HepG2 (cell line): ENCODE results near the gene IL16. TPM values are rescaled to one million over a fixed set of nuclear protein-coding genes. Genes with fewer than 3 reads are reported as not detected.

ENCODE experiments used
- ARID4A ChIP-seq: sonication (generic); formaldehyde crosslinking; IDR thresholded peaks from 2 replicates; pipeline ENCODE4 v1.5.0; 2020; ENCODE audit warnings: mild to moderate bottlenecking, missing genetic modification reagents, borderline replicate concordance
- ATAD3A ChIP-seq: sonication (generic); formaldehyde crosslinking; IDR thresholded peaks from 2 replicates; pipeline ENCODE4 v1.4.0; 2020; ENCODE audit warnings: missing genetic modification reagents
- EED ChIP-seq: sonication (generic); formaldehyde crosslinking; IDR thresholded peaks from 2 replicates; pipeline ENCODE4 v1.5.0; 2020; ENCODE audit warnings: mild to moderate bottlenecking, missing genetic modification reagents
- FOSL2 ChIP-seq: sonication (generic); formaldehyde crosslinking; IDR thresholded peaks from 2 replicates; pipeline ENCODE4 v1.4.0; 2020; ENCODE audit warnings: missing genetic modification reagents
- FOXP1 ChIP-seq, 2 experiments: fragments of 450-650 bp in 1 of 2; IDR thresholded peaks; 2 replicates each; pipeline ENCODE4 v1.6.1; 2017 to 2018; ENCODE audit warnings: antibody characterized with exemption in 1 of 2
- MTERF4 ChIP-seq: sonication (generic); formaldehyde crosslinking; IDR thresholded peaks from 2 replicates; pipeline ENCODE4 v1.8.0; 2023; ENCODE audit warnings: mild to moderate bottlenecking, missing genetic modification reagents
- MZF1 ChIP-seq: sonication (generic); formaldehyde crosslinking; IDR thresholded peaks from 2 replicates; pipeline ENCODE4 v1.8.1; 2023; ENCODE audit warnings: mild to moderate bottlenecking, missing genetic modification reagents, borderline replicate concordance
- NBN ChIP-seq: fragments of 450-650 bp; conservative IDR thresholded peaks from 2 replicates; pipeline ENCODE4 v1.6.1; 2017
- NPAS2 ChIP-seq: sonication (generic); formaldehyde crosslinking; IDR thresholded peaks from 2 replicates; pipeline ENCODE4 v1.8.0; 2022; ENCODE audit warnings: mild to moderate bottlenecking, missing genetic modification reagents, borderline replicate concordance
- NR2C2 ChIP-seq: sonication (generic); formaldehyde crosslinking; IDR thresholded peaks from 2 replicates; pipeline ENCODE4 v1.4.0; 2020; ENCODE audit warnings: missing genetic modification reagents, mild to moderate bottlenecking, moderate library complexity, borderline replicate concordance
- PHB2 ChIP-seq: fragments of 450-650 bp; IDR thresholded peaks from 2 replicates; pipeline ENCODE4 v1.6.1; 2018; ENCODE audit not compliant: partially characterized antibody
- PITX1 ChIP-seq: sonication (generic); formaldehyde crosslinking; IDR thresholded peaks from 2 replicates; pipeline ENCODE4 v1.5.1; 2020; ENCODE audit warnings: mild to moderate bottlenecking, missing genetic modification reagents
- ZBTB49 ChIP-seq: sonication (generic); formaldehyde crosslinking; IDR thresholded peaks from 2 replicates; pipeline ENCODE4 v1.4.0; 2020; ENCODE audit warnings: missing genetic modification reagents, borderline replicate concordance
- ZFP36L2 ChIP-seq: sonication (generic); formaldehyde crosslinking; IDR thresholded peaks from 2 replicates; pipeline ENCODE4 v1.4.0; 2020; ENCODE audit warnings: missing genetic modification reagents
- ZNF441 ChIP-seq: sonication (generic); formaldehyde crosslinking; IDR thresholded peaks from 2 replicates; pipeline ENCODE4 v1.7.0; 2021; ENCODE audit warnings: missing genetic modification reagents, borderline replicate concordance
- ZNF562 ChIP-seq: sonication (generic); formaldehyde crosslinking; IDR thresholded peaks from 2 replicates; pipeline ENCODE4 v1.8.0; 2022; ENCODE audit warnings: missing genetic modification reagents, borderline replicate concordance
- ZNF713 ChIP-seq: sonication (generic); formaldehyde crosslinking; IDR thresholded peaks from 2 replicates; pipeline ENCODE4 v1.4.0; 2020; ENCODE audit warnings: mild to moderate bottlenecking, missing genetic modification reagents
- ZNF800 ChIP-seq: sonication (generic); formaldehyde crosslinking; IDR thresholded peaks from 2 replicates; pipeline ENCODE4 v1.4.0; 2020; ENCODE audit warnings: missing genetic modification reagents
- ZSCAN12 ChIP-seq: sonication (generic); formaldehyde crosslinking; IDR thresholded peaks from 2 replicates; pipeline ENCODE4 v1.9.0; 2021; ENCODE audit warnings: mild to moderate bottlenecking, missing genetic modification reagents
- polyA plus RNA-seq, 8 experiments: library from polyadenylated mRNA; depleted of rRNA in 3 of 8; stranded (reverse) in 7 of 8; unstranded in 1 of 8; fragments of >200 nt; fragmentation: Illumina TruSeq in 4 of 8; extraction: Trizol in 4 of 8; gene quantifications; 2 replicates each; pipeline versions ENCODE4 v1.2.1 to v1.2.3, GENCODE V29; 2011 to 2016; ENCODE audit warnings: low read depth in 4 of 8, missing spikeins in 1 of 8, mixed read lengths in 1 of 8; ENCODE audit not compliant: insufficient read depth in 1 of 8
- total RNA-seq, 5 experiments: library from RNA; depleted of rRNA; stranded (reverse); fragments of >200 nt; fragmentation: Illumina TruSeq; extraction: Trizol; gene quantifications; 2 replicates each; pipeline ENCODE4 v1.2.3, GENCODE V29; 2016; ENCODE audit warnings: low read depth in 1 of 5

The IL16 gene
- total and polyA plus RNA-seq, 2 of the 13 experiments (the other 11 are each of a cell fraction or from before 2014, with no cell fraction given): 0.03 TPM; not detected in 1

GRCh38 chr15:81323944-81324881, 127.5 kb downstream of the IL16 start, which contains the start of gene STARD5 (continued):
- TF ChIP-seq FOSL2 (CRISPR knock-in tag) (no peak), PITX1 (CRISPR knock-in tag) (peak; percentile 55; the same call in 1 of the 2 replicates), ZBTB49 (CRISPR knock-in tag) (peak; percentile 44; the same call in 1 of the 2 replicates), ZNF800 (CRISPR knock-in tag) (no peak), ATAD3A (CRISPR knock-in tag) (no peak), PHB2 (no peak), MZF1 (CRISPR knock-in tag) (no peak), NBN (no peak), MTERF4 (CRISPR knock-in tag) (no peak), ZNF713 (CRISPR knock-in tag) (0 out of 2 replicates have a peak, but pooled peaks have one; percentile 25), NR2C2 (CRISPR knock-in tag) (peak; percentile 53; the same call in 1 of the 2 replicates), NPAS2 (no peak), ZSCAN12 (no peak), ZNF441 (no peak), ARID4A (CRISPR knock-in tag) (peak; percentile 42; the same call in 1 of the 2 replicates), EED (CRISPR knock-in tag) (no peak), ZFP36L2 (CRISPR knock-in tag) (0 out of 2 replicates have a peak, but pooled peaks have one; percentile 68), FOXP1 (IDR thresholded peaks at IDR 0.05) (no peak), FOXP1 (CRISPR knock-in tag; IDR thresholded peaks at IDR 0.05) (no peak), ZNF562 (no peak)
